Glutamatergic neuron (in vitro differentiated cells): ENCODE measurements around the gene GARNL3. TPM values are rescaled to one million over a fixed set of nuclear protein-coding genes. Genes with fewer than 3 reads are reported as not detected.

Experiments used
- DNase-seq: peaks from one replicate; pipeline ENCODE4 v3.0.0; 2022
- H3K27ac Mint-ChIP-seq: one replicate; pipeline ENCODE4 v1.8.0; 2020; ENCODE audit warnings: mild to moderate bottlenecking, mixed read lengths, inconsistent platforms; ENCODE audit not compliant: unreplicated experiment
- H3K27me3 Mint-ChIP-seq: one replicate; pipeline ENCODE4 v1.8.0; 2020; ENCODE audit warnings: mild to moderate bottlenecking, moderate library complexity, mixed read lengths, inconsistent platforms; ENCODE audit not compliant: unreplicated experiment
- H3K36me3 Mint-ChIP-seq: one replicate; pipeline ENCODE4 v1.8.0; 2020; ENCODE audit warnings: mild to moderate bottlenecking, mixed read lengths, inconsistent platforms; ENCODE audit not compliant: unreplicated experiment
- H3K4me1 Mint-ChIP-seq: one replicate; pipeline ENCODE4 v1.8.0; 2020; ENCODE audit warnings: mild to moderate bottlenecking, low read depth, mixed read lengths, inconsistent platforms; ENCODE audit not compliant: unreplicated experiment
- H3K4me3 Mint-ChIP-seq: one replicate; pipeline ENCODE4 v1.8.0; 2020; ENCODE audit warnings: mild to moderate bottlenecking, mixed read lengths, inconsistent platforms; ENCODE audit not compliant: unreplicated experiment
- H3K9me3 Mint-ChIP-seq: one replicate; pipeline ENCODE4 v1.8.0; 2020; ENCODE audit warnings: mild to moderate bottlenecking, moderate library complexity, mixed read lengths, inconsistent platforms; ENCODE audit not compliant: unreplicated experiment
- CTCF ChIP-seq: fragments of 200-600 bp; sonication (generic); IDR thresholded peaks from one replicate; pipeline ENCODE4 v1.5.0; 2021; ENCODE audit not compliant: partially characterized antibody, unreplicated experiment
- total RNA-seq: library from RNA; stranded (reverse); fragmentation: NEBNext Ultra II Directional; extraction: Animal tissue kit (Norgen Biotek cat#: 25700); gene quantifications from one replicate; pipeline ENCODE4 v1.2.1, GENCODE V29; 2021; ENCODE audit not compliant: unreplicated experiment

GARNL3 gene
- total RNA-seq, 1 donor from 2014 or later, result 14.7 TPM

GRCh38 chr9:127303830-127304229 lies 39.3 kb downstream of the GARNL3 start:
- no peak overlapping the region for H3K4me3 Mint-ChIP-seq
- no peak for TF ChIP-seq CTCF

GRCh38 chr9:127305206-127305837 lies 40.7 kb downstream of the GARNL3 start:
- Mint-ChIP-seq H3K27ac (no peak overlapping the region), H3K9me3 (peaks cover 1% of the 10 kb centered on the region), H3K4me1 (peaks cover 11% of the 10 kb centered on the region), H3K27me3 (peaks cover 2% of the 10 kb centered on the region), H3K4me3 (no peak overlapping the region), H3K36me3 (no peaks in the 10 kb centered on the region)
- no peak for TF ChIP-seq CTCF
- DNase-seq, result no peak

More at GRCh38 chr9:127303830-127304229, 39.3 kb downstream of the GARNL3 start:
- Mint-ChIP-seq H3K36me3 (no peaks in the 10 kb centered on the region), H3K27me3 (peaks cover 2% of the 10 kb centered on the region), H3K4me1 (peaks cover 11% of the 10 kb centered on the region), H3K9me3 (peaks cover 3% of the 10 kb centered on the region), H3K27ac (no peak overlapping the region)
- no peak for DNase-seq

- DNase-seq, result no peak
- TF ChIP-seq CTCF, result no peak
- peaks cover 2% of the 10 kb centered on the region for H3K27me3 Mint-ChIP-seq
- no peaks in the 10 kb centered on the region for H3K36me3 Mint-ChIP-seq
- no peak overlapping the region for H3K4me3 Mint-ChIP-seq
- no peak overlapping the region for H3K27ac Mint-ChIP-seq
- no peaks in the 10 kb centered on the region for H3K9me3 Mint-ChIP-seq
- H3K4me1 Mint-ChIP-seq, result peaks cover 8% of the 10 kb centered on the region
Observed at GRCh38 chr9:127305838-127306226, 41.3 kb downstream of the GARNL3 start.

- H3K9me3 Mint-ChIP-seq, result no peaks in the 10 kb centered on the region
- no peaks in the 10 kb centered on the region for H3K27me3 Mint-ChIP-seq
- no peak overlapping the region for H3K4me3 Mint-ChIP-seq
- no peak for TF ChIP-seq CTCF
- H3K36me3 Mint-ChIP-seq, result peaks cover 4% of the 10 kb centered on the region
- no peak for DNase-seq
- no peak overlapping the region for H3K27ac Mint-ChIP-seq
- H3K4me1 Mint-ChIP-seq, result peaks cover 6% of the 10 kb centered on the region
Observed at GRCh38 chr9:127307802-127308201, 43.2 kb downstream of the GARNL3 start.

- Mint-ChIP-seq H3K27ac (no peak overlapping the region), H3K27me3 (peaks cover 3% of the 10 kb centered on the region), H3K4me1 (peaks cover 11% of the 10 kb centered on the region), H3K9me3 (peaks cover 2% of the 10 kb centered on the region), H3K4me3 (no peak overlapping the region), H3K36me3 (peaks cover 7% of the 10 kb centered on the region)
- no peak for TF ChIP-seq CTCF
- DNase-seq, result no peak
Observed at GRCh38 chr9:127308652-127309434, 44.3 kb downstream of the GARNL3 start.
